ENCODE results near the gene FGF13.
A peak's percentile ranks its signal among the peaks of the same experiment; 100 is the strongest.

FGF13 gene

GRCh38 chrX:138711399-138712347 lies at the start of gene FGF13:
TSS of gene FGF13 (minus strand) at chrX:138711717. CDS start at chrX:138711003, 714 bp downstream.
- H3K27ac ChIP-seq (ENCODE audit: low read depth, low read length) = no peak within 1 kb of the TSS
- H3K9ac ChIP-seq (ENCODE audit: low read length) = no peak within 1 kb of the TSS
- peaks cover 4 to 5% of the 10 kb centered on the region in 2 donors for H3K27me3 ChIP-seq (ENCODE audit: control insufficient read depth in 1 of 2, insufficient read depth in 2 of 2, low read length in 2 of 2)
- H3K36me3 ChIP-seq (ENCODE audit: insufficient read depth, low read length) = no peaks in the 10 kb centered on the region
- peak within 1 kb of the TSS; percentile 45 to 60 for H3K4me3 ChIP-seq (ENCODE audit: low read depth in 1 of 2, low read length in 2 of 2)
- no peaks in the 10 kb centered on the region for H3K4me1 ChIP-seq (ENCODE audit: insufficient read depth, low read length)
- no peaks in the 10 kb centered on the region for H3K9me3 ChIP-seq (ENCODE audit: low read length)

GRCh38 chrX:138759217-138759943 lies 47.9 kb upstream of the FGF13 start:
- H3K9me3 ChIP-seq (ENCODE audit: low read length) = no peaks in the 10 kb centered on the region
- no peaks in the 10 kb centered on the region for H3K36me3 ChIP-seq (ENCODE audit: insufficient read depth, low read length)
- no peak overlapping the region for H3K27ac ChIP-seq (ENCODE audit: low read depth, low read length)
- no peak overlapping the region for H3K4me3 ChIP-seq (ENCODE audit: low read depth in 1 of 2, low read length in 2 of 2)
- H3K4me1 ChIP-seq (ENCODE audit: insufficient read depth, low read length) = no peaks in the 10 kb centered on the region
- no peak overlapping the region for H3K9ac ChIP-seq (ENCODE audit: low read length)
- H3K27me3 ChIP-seq (ENCODE audit: control insufficient read depth in 1 of 2, insufficient read depth in 2 of 2, low read length in 2 of 2) = peaks cover 0 to 5% of the 10 kb centered on the region in 2 donors

- no peaks in the 10 kb centered on the region for H3K4me1 ChIP-seq (ENCODE audit: insufficient read depth, low read length)
- H3K27me3 ChIP-seq (ENCODE audit: control insufficient read depth in 1 of 2, insufficient read depth in 2 of 2, low read length in 2 of 2) = peaks cover 0 to 7% of the 10 kb centered on the region in 2 donors
- H3K36me3 ChIP-seq (ENCODE audit: insufficient read depth, low read length) = no peaks in the 10 kb centered on the region
- H3K4me3 ChIP-seq (ENCODE audit: low read depth in 1 of 2, low read length in 2 of 2) = no peak overlapping the region
- no peaks in the 10 kb centered on the region for H3K9me3 ChIP-seq (ENCODE audit: low read length)
- no peak overlapping the region for H3K27ac ChIP-seq (ENCODE audit: low read depth, low read length)
- H3K9ac ChIP-seq (ENCODE audit: low read length) = no peak overlapping the region
Observed at GRCh38 chrX:138756234-138756633, 44.7 kb upstream of the FGF13 start.

- Histone ChIP-seq H3K27me3 (ENCODE audit: control insufficient read depth in 1 of 2, insufficient read depth in 2 of 2, low read length in 2 of 2) (peaks cover 0 to 7% of the 10 kb centered on the region in 2 donors), H3K36me3 (ENCODE audit: insufficient read depth, low read length) (no peaks in the 10 kb centered on the region), H3K4me3 (ENCODE audit: low read depth in 1 of 2, low read length in 2 of 2) (no peak overlapping the region), H3K9ac (ENCODE audit: low read length) (no peak overlapping the region), H3K9me3 (ENCODE audit: low read length) (no peaks in the 10 kb centered on the region), H3K4me1 (ENCODE audit: insufficient read depth, low read length) (no peaks in the 10 kb centered on the region), H3K27ac (ENCODE audit: low read depth, low read length) (no peak overlapping the region)
Observed at GRCh38 chrX:138754861-138755260, 43.3 kb upstream of the FGF13 start.

GRCh38 chrX:138748480-138748879 lies 37.0 kb upstream of the FGF13 start:
- H3K36me3 ChIP-seq (ENCODE audit: insufficient read depth, low read length) = no peaks in the 10 kb centered on the region
- no peak overlapping the region for H3K27ac ChIP-seq (ENCODE audit: low read depth, low read length)
- H3K4me3 ChIP-seq (ENCODE audit: low read depth in 1 of 2, low read length in 2 of 2) = no peak overlapping the region
- no peak overlapping the region for H3K9ac ChIP-seq (ENCODE audit: low read length)
- no peaks in the 10 kb centered on the region for H3K9me3 ChIP-seq (ENCODE audit: low read length)
- H3K27me3 ChIP-seq (ENCODE audit: control insufficient read depth in 1 of 2, insufficient read depth in 2 of 2, low read length in 2 of 2) = peaks cover 0 to 7% of the 10 kb centered on the region in 2 donors
- H3K4me1 ChIP-seq (ENCODE audit: insufficient read depth, low read length) = no peaks in the 10 kb centered on the region

DNA sequence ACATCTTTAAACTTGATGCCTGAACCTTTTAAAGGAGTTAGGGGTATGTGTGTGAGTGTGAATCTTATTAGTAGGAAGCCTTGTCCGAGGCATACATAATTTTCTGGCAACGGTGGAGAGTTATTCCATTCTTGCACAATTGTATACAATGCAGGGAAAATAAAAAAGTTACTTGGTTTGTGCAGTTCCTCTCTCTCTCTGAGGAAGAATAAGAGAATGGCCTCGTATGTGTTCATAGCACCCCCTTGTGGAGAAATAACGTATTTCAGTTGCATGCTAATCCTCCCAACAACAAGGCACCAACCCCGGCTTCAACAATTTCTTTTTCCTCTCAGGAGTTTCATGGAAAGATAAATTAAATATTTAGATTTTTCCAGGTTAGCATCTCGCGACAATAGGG lies 33.7 kb upstream of the FGF13 start:
- Histone ChIP-seq H3K27me3 (ENCODE audit: control insufficient read depth in 1 of 2, insufficient read depth in 2 of 2, low read length in 2 of 2) (no peaks in the 10 kb centered on the region), H3K36me3 (ENCODE audit: insufficient read depth, low read length) (no peaks in the 10 kb centered on the region), H3K9me3 (ENCODE audit: low read length) (no peaks in the 10 kb centered on the region), H3K9ac (ENCODE audit: low read length) (no peak overlapping the region), H3K27ac (ENCODE audit: low read depth, low read length) (no peak overlapping the region), H3K4me3 (ENCODE audit: low read depth in 1 of 2, low read length in 2 of 2) (no peak overlapping the region), H3K4me1 (ENCODE audit: insufficient read depth, low read length) (no peaks in the 10 kb centered on the region)

DNA sequence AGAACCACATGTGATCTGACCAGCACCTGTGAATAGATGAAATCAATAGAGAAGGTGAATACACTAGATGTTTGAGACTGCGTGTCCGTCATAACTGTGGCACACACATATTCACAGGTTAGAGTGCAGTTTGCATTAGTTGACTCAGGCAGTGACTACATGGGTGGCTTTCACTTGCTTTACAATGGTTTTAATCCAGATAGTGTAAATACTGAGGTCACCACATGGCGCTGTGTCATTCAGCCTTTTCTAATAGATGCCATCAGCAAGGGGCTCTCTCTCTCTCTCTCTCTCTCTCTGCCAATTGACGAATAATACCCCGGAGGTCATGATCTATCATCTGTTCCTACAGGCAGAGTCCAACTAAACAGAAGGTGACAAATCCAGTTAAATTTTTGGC lies 30.7 kb upstream of the FGF13 start:
- Histone ChIP-seq H3K4me3 (ENCODE audit: low read depth in 1 of 2, low read length in 2 of 2) (no peak overlapping the region), H3K36me3 (ENCODE audit: insufficient read depth, low read length) (no peaks in the 10 kb centered on the region), H3K9ac (ENCODE audit: low read length) (no peak overlapping the region), H3K9me3 (ENCODE audit: low read length) (no peaks in the 10 kb centered on the region), H3K27me3 (ENCODE audit: control insufficient read depth in 1 of 2, insufficient read depth in 2 of 2, low read length in 2 of 2) (peaks cover 0 to 4% of the 10 kb centered on the region in 2 donors), H3K4me1 (ENCODE audit: insufficient read depth, low read length) (no peaks in the 10 kb centered on the region), H3K27ac (ENCODE audit: low read depth, low read length) (no peak overlapping the region)

GRCh38 chrX:138740341-138740740 lies 28.8 kb upstream of the FGF13 start:
- no peaks in the 10 kb centered on the region for H3K9me3 ChIP-seq (ENCODE audit: low read length)
- H3K27me3 ChIP-seq (ENCODE audit: control insufficient read depth in 1 of 2, insufficient read depth in 2 of 2, low read length in 2 of 2) = peaks cover 0 to 4% of the 10 kb centered on the region in 2 donors
- no peaks in the 10 kb centered on the region for H3K4me1 ChIP-seq (ENCODE audit: insufficient read depth, low read length)
- no peak overlapping the region for H3K9ac ChIP-seq (ENCODE audit: low read length)
- H3K27ac ChIP-seq (ENCODE audit: low read depth, low read length) = no peak overlapping the region
- no peak overlapping the region for H3K4me3 ChIP-seq (ENCODE audit: low read depth in 1 of 2, low read length in 2 of 2)
- H3K36me3 ChIP-seq (ENCODE audit: insufficient read depth, low read length) = no peaks in the 10 kb centered on the region

DNA sequence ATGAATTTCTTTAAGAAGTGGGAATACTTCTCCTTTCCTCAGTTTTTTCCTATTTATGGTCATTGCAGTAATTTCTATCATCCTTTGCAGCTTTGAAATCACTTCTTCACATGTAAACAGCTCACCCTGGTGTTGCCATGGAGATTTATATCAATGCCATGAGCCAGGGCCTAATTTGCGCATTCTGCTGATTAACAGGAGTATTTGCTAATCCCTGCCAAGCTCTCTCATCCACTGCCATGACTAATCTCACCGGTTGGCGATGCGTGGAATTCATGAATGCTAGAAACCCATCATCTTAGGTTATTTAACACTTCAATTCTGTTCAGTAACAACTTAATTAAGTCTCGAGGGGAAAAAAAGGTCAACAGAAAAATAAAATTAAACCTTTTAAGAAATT lies 11.8 kb upstream of the FGF13 start:
- Histone ChIP-seq H3K9ac (ENCODE audit: low read length) (no peak overlapping the region), H3K27me3 (ENCODE audit: control insufficient read depth in 1 of 2, insufficient read depth in 2 of 2, low read length in 2 of 2) (no peaks in the 10 kb centered on the region), H3K4me3 (ENCODE audit: low read depth in 1 of 2, low read length in 2 of 2) (no peak overlapping the region), H3K4me1 (ENCODE audit: insufficient read depth, low read length) (no peaks in the 10 kb centered on the region), H3K36me3 (ENCODE audit: insufficient read depth, low read length) (no peaks in the 10 kb centered on the region), H3K9me3 (ENCODE audit: low read length) (no peaks in the 10 kb centered on the region), H3K27ac (ENCODE audit: low read depth, low read length) (no peak overlapping the region)

GRCh38 chrX:138719396-138719795 lies 7.9 kb upstream of the FGF13 start:
- H3K4me1 ChIP-seq (ENCODE audit: insufficient read depth, low read length) = no peaks in the 10 kb centered on the region
- H3K9ac ChIP-seq (ENCODE audit: low read length) = no peak overlapping the region
- H3K4me3 ChIP-seq (ENCODE audit: low read depth in 1 of 2, low read length in 2 of 2) = no peak overlapping the region
- H3K27me3 ChIP-seq (ENCODE audit: control insufficient read depth in 1 of 2, insufficient read depth in 2 of 2, low read length in 2 of 2) = no peaks in the 10 kb centered on the region
- H3K9me3 ChIP-seq (ENCODE audit: low read length) = no peaks in the 10 kb centered on the region
- H3K36me3 ChIP-seq (ENCODE audit: insufficient read depth, low read length) = no peaks in the 10 kb centered on the region
- no peak overlapping the region for H3K27ac ChIP-seq (ENCODE audit: low read depth, low read length)

GRCh38 chrX:138718941-138719340 lies 7.4 kb upstream of the FGF13 start:
- Histone ChIP-seq H3K9me3 (ENCODE audit: low read length) (no peaks in the 10 kb centered on the region), H3K27ac (ENCODE audit: low read depth, low read length) (no peak overlapping the region), H3K9ac (ENCODE audit: low read length) (no peak overlapping the region), H3K4me3 (ENCODE audit: low read depth in 1 of 2, low read length in 2 of 2) (no peak overlapping the region), H3K36me3 (ENCODE audit: insufficient read depth, low read length) (no peaks in the 10 kb centered on the region), H3K4me1 (ENCODE audit: insufficient read depth, low read length) (no peaks in the 10 kb centered on the region), H3K27me3 (ENCODE audit: control insufficient read depth in 1 of 2, insufficient read depth in 2 of 2, low read length in 2 of 2) (no peaks in the 10 kb centered on the region)

All from muscle layer of colon (tissue), 2 donors.